ENCODE data around the gene FOLR1.

FOLR1 gene

GRCh38 chr11:72225411-72225951, 33.5 kb downstream of the FOLR1 start:
- 0 out of 2 replicates have a peak overlapping the region, but pooled peaks have one; percentile 32 for H2AFZ ChIP-seq (ENCODE audit: low read length)
- H3K36me3 ChIP-seq (ENCODE audit: insufficient read depth, low read length), result peaks cover 23% of the 10 kb centered on the region; the same call in 1 of the 2 replicates
- peak overlapping the region; percentile 97 for H3K4me2 ChIP-seq (ENCODE audit: low read depth, low read length, poor library complexity, severe bottlenecking)
- no peaks in the 10 kb centered on the region for H3F3A ChIP-seq (ENCODE audit: low read depth)
- no peaks in the 10 kb centered on the region for H3K27me3 ChIP-seq (ENCODE audit: insufficient read depth, low read length, poor library complexity, severe bottlenecking)
- peaks cover 24% of the 10 kb centered on the region for H4K20me1 ChIP-seq (ENCODE audit: insufficient read depth, low read length, poor library complexity, severe bottlenecking)
- H3K4me3 ChIP-seq (ENCODE audit: low read length, poor library complexity, severe bottlenecking), result peak overlapping the region; percentile 99
- no peaks in the 10 kb centered on the region for H3K9me3 ChIP-seq (ENCODE audit: insufficient read depth, low read depth, low read length)
- peak overlapping the region; percentile 94 for H3K9ac ChIP-seq (ENCODE audit: low read depth, low read length, poor library complexity, severe bottlenecking)
- TF ChIP-seq EZH2phosphoT487 (IDR thresholded peaks at IDR 0.05; ENCODE audit: borderline replicate concordance), result no peak
- TF ChIP-seq, protein P1, sequence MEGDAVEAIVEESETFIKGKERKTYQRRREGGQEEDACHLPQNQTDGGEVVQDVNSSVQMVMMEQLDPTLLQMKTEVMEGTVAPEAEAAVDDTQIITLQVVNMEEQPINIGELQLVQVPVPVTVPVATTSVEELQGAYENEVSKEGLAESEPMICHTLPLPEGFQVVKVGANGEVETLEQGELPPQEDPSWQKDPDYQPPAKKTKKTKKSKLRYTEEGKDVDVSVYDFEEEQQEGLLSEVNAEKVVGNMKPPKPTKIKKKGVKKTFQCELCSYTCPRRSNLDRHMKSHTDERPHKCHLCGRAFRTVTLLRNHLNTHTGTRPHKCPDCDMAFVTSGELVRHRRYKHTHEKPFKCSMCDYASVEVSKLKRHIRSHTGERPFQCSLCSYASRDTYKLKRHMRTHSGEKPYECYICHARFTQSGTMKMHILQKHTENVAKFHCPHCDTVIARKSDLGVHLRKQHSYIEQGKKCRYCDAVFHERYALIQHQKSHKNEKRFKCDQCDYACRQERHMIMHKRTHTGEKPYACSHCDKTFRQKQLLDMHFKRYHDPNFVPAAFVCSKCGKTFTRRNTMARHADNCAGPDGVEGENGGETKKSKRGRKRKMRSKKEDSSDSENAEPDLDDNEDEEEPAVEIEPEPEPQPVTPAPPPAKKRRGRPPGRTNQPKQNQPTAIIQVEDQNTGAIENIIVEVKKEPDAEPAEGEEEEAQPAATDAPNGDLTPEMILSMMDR (conservative IDR thresholded peaks at IDR 0.05; ENCODE audit: low read length), result no peak
- peaks cover 38% of the 10 kb centered on the region for H3K4me1 ChIP-seq (ENCODE audit: insufficient read depth, low read length, poor library complexity, severe bottlenecking)
- peaks cover 37% of the 10 kb centered on the region for H3K79me2 ChIP-seq (ENCODE audit: insufficient read depth, low read length)
- no peaks in the 10 kb centered on the region for H3K9me2 ChIP-seq (replicated peaks; ENCODE audit: low read depth, low read length)

GRCh38 chr11:72226701-72227100, 34.8 kb downstream of the FOLR1 start:
- Histone ChIP-seq H3K9me3 (ENCODE audit: insufficient read depth, low read depth, low read length) (no peaks in the 10 kb centered on the region), H3K36me3 (ENCODE audit: insufficient read depth, low read length) (peaks cover 35% of the 10 kb centered on the region; the same call in 1 of the 2 replicates), H3K4me3 (ENCODE audit: low read length, poor library complexity, severe bottlenecking) (peak overlapping the region; percentile 99), H3K9me2 (replicated peaks; ENCODE audit: low read depth, low read length) (no peaks in the 10 kb centered on the region), H4K20me1 (ENCODE audit: insufficient read depth, low read length, poor library complexity, severe bottlenecking) (peaks cover 24% of the 10 kb centered on the region), H2AFZ (ENCODE audit: low read length) (no peak overlapping the region), H3K27me3 (ENCODE audit: insufficient read depth, low read length, poor library complexity, severe bottlenecking) (no peaks in the 10 kb centered on the region), H3K4me2 (ENCODE audit: low read depth, low read length, poor library complexity, severe bottlenecking) (peak overlapping the region; percentile 97), H3K4me1 (ENCODE audit: insufficient read depth, low read length, poor library complexity, severe bottlenecking) (peaks cover 37% of the 10 kb centered on the region), H3F3A (ENCODE audit: low read depth) (no peaks in the 10 kb centered on the region), H3K79me2 (ENCODE audit: insufficient read depth, low read length) (peaks cover 37% of the 10 kb centered on the region), H3K9ac (ENCODE audit: low read depth, low read length, poor library complexity, severe bottlenecking) (peak overlapping the region; percentile 94)
- TF ChIP-seq, protein P1 (conservative IDR thresholded peaks at IDR 0.05; ENCODE audit: low read length), result no peak
- TF ChIP-seq EZH2phosphoT487 (IDR thresholded peaks at IDR 0.05; ENCODE audit: borderline replicate concordance), result no peak

DNA sequence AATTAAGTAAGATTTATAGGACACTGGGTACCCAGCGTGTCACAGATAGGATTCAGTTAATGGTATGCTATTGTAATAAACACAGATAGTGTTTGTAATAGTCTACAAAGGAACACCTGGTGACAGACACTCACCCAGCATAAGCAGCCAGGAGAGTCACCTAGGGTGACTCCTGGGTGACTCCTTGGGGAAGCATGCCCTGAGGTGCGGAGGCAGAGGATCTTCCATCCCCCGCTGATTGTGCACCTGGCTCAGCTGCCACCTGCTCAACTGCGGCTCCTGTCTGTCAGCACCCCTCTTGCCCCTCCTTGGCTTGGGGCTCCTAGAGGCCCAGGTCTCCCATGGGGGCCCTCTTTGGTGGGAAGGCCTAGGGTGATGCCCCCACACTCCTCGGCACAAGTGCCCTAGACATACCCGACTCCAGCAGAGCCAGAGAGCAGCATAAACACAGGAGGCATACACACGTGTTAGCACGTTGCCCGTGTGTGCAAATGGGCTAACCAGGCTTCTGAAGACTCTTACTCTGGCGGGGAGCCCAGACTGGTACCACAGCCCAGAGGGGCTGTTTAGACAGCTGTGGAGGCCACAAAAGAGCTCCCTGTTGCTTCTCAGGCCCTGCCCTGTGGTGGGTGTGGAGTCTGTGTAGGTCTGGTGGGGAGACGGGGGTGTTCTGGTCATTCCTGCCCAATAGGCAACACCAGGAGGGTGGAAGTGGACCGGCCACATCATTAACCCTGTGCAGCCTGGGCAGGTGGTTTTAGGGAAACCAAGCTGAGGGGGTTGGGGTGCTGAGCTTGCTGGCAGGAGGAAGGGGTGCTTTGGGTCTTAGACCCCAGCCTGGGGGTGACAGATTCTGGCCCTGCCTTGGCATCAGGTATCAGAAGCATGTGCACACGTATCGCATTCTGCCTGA, 35.6 kb downstream of the FOLR1 start:
- Histone ChIP-seq H3K9me3 (ENCODE audit: insufficient read depth, low read depth, low read length) (no peaks in the 10 kb centered on the region), H3K9me2 (replicated peaks; ENCODE audit: low read depth, low read length) (no peaks in the 10 kb centered on the region), H3K4me2 (ENCODE audit: low read depth, low read length, poor library complexity, severe bottlenecking) (peak overlapping the region; percentile 97), H3K36me3 (ENCODE audit: insufficient read depth, low read length) (peaks cover 43% of the 10 kb centered on the region; the same call in 1 of the 2 replicates), H3K79me2 (ENCODE audit: insufficient read depth, low read length) (peaks cover 37% of the 10 kb centered on the region), H3F3A (ENCODE audit: low read depth) (no peaks in the 10 kb centered on the region), H3K4me3 (ENCODE audit: low read length, poor library complexity, severe bottlenecking) (no peak overlapping the region), H3K9ac (ENCODE audit: low read depth, low read length, poor library complexity, severe bottlenecking) (no peak overlapping the region), H4K20me1 (ENCODE audit: insufficient read depth, low read length, poor library complexity, severe bottlenecking) (peaks cover 24% of the 10 kb centered on the region), H3K27me3 (ENCODE audit: insufficient read depth, low read length, poor library complexity, severe bottlenecking) (no peaks in the 10 kb centered on the region), H3K4me1 (ENCODE audit: insufficient read depth, low read length, poor library complexity, severe bottlenecking) (peaks cover 29% of the 10 kb centered on the region), H2AFZ (ENCODE audit: low read length) (no peak overlapping the region)
- TF ChIP-seq, protein P1 (conservative IDR thresholded peaks at IDR 0.05; ENCODE audit: low read length), result no peak
- TF ChIP-seq EZH2phosphoT487 (IDR thresholded peaks at IDR 0.05; ENCODE audit: borderline replicate concordance), result no peak
